ENCODE data around the gene PIP4K2A.

DNA sequence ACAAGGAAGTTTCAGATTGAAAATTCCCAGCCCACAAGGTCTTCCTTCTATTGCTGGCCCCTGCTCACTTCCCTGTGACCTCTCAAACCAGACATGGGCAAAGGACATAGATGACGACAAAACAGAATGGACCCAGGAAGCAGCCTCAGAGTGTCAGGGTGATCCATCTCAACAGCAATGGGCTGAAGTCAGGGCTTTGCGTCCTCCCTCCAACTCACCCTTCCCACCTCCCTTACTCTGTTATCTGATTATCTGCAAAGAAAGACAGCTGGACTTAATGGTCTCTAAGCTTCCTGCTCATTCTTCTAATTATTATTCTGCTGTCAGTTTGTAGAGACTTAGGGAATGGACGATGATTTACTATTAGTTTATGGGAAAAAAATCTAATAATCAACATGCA lies 115.9 kb downstream of the PIP4K2A start:
- TF ChIP-seq, protein P1, sequence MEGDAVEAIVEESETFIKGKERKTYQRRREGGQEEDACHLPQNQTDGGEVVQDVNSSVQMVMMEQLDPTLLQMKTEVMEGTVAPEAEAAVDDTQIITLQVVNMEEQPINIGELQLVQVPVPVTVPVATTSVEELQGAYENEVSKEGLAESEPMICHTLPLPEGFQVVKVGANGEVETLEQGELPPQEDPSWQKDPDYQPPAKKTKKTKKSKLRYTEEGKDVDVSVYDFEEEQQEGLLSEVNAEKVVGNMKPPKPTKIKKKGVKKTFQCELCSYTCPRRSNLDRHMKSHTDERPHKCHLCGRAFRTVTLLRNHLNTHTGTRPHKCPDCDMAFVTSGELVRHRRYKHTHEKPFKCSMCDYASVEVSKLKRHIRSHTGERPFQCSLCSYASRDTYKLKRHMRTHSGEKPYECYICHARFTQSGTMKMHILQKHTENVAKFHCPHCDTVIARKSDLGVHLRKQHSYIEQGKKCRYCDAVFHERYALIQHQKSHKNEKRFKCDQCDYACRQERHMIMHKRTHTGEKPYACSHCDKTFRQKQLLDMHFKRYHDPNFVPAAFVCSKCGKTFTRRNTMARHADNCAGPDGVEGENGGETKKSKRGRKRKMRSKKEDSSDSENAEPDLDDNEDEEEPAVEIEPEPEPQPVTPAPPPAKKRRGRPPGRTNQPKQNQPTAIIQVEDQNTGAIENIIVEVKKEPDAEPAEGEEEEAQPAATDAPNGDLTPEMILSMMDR (IDR thresholded peaks at IDR 0.05) = no peak
- no peak for TF ChIP-seq POLR2A (IDR thresholded peaks at IDR 0.05)
